Measurements from ENCODE around the gene RPL18.
"Not testable (repeated sequence)": the region's sequence is repeated elsewhere in the genome, so short reads cannot be mapped to it uniquely, and the experiment has no call there.

Gene RPL18

DNA sequence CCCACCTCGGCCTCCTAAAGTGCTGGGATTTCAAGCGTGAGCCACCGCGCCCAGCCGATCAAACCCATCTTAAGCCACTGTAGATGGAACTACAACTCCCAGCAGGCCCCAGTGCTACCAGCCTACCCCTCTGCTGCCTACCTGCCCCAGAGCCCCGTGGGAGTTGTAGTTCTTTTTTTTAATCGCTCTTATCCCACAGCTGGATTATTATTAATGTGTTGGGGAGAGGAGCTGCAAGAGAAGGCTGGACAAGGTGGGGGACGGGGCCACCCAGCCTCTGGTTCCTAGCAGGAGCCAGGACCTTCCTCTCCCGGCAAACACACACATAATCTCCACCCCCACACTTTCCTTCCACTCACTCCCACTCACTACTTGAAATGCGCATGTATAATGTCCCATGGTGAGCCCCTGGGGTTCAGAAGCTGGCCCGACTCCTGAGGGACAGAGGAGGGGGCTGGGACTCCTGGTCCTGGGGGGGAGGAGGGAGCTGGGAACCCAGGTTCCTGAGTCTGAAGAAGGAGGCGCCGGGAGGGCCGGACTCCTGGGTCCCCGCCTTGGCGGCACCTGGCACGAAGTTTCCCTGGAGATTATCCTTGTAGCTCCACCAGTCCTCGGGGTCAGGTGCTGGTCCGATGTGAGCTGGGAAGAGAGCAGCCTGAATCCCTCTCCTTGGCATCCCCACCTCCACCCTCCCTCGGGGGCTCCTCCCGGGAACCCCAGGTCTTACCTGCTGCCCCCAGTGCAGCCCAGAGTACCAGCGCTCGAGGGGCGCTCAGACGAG is 26.1 kb upstream of the RPL18 start:
- peak; percentile 60 for DNase-seq (ENCODE audit: low read depth)

DNA sequence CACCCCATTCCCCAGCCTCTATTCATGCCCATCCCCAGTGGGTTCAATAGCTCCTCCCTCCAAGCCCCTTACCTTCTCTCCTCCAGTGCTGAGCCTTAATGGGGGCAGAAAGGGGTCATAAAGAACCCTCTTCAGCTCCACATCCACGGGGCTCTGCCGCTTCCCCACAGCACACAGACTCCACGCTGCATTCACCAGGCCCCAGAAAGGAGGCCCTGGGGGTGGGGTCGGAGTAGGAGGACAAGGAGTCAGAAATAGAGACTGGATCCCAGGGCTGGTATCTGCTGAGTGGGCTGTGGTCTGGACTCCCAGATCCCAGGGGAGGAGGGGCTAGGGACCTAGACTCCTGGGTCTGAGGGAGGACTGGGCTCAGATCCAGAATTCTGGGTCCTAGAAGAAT is 25.4 kb upstream of the RPL18 start:
- no peak for DNase-seq (ENCODE audit: low read depth)

DNA sequence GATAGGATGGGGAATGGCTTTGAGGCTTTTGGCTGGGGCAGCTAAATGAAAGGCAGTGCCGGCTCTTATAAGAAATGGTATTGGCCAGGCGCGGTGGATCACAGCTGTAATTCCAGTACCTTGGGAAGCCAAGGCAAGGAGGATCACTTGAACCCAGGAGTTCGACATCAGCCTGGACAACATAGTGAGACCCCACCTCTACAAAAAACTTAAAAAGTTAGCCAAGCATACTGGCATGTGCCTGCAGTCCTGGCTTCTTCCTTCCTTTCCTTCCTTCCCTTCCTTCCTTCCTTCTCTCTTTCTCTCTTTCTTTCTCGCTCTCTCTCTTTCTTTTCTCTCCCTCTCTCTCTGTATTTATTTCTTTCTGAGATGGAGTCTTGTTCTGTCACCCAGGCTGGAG is 23.9 kb upstream of the RPL18 start:
- DNase-seq (ENCODE audit: low read depth), result no peak

DNA sequence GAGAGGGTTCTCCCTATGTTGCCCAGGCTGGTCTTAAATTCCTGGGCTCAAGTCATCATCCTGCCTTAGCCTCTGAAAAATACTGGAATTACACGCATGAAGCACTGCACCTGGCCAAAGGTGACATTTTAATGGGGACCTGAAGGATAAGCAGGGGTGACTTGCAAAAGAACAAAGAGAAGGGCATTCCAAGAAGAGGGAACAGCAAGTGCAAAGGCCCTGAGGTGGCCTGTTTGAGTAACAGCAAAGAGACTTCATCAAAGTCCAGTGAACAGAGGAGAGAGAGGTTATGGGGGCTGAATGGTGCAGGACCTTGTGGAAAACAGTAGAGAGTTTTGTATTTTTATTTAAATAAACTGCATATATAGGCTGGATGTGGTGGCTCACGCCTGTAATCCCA is 22.9 kb upstream of the RPL18 start:
- no peak for DNase-seq (ENCODE audit: low read depth)

DNA sequence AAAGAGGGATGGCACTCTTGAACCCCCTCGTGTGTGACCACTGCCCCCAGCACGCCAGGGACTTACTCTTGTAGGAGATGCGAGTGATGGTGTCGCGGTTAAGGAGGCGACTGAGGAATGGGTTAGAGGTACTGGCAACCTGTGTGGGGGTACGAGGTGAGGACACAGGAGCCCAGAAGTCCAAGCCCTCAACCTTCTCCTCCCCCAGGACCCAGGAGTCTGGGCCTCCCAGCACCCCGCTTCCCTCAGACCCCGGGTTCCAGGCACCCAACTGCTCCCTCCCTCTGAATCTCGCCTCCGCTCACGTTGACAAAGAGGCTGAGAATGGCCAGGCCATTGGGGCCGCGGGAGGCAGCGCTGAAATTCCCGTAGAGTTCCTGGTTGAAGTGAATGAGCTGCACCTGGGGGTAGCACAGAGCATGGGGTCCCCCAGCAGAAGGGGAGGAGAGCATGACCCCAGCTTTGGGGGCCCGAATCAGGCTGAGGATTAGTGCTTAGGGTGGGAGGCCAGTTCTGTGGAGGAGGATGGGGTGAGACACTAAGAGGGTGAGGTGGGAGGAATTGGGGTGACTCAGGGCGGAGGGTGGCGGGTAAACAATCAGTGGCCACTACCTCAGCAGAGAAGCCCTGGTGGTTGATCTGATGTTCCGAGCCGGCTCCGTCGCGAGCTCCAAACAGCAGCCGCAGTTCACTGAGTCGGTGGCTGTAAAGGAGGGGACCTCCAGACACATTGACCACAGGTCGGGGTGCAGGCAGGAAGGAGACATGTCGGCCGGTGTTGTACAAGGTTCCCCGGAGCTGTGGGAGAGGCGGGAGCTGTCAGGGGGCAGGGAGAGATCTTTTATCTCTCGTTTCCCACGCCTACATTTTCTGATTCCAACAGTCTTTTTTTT is 20.8 kb upstream of the RPL18 start:
- no peak for DNase-seq (ENCODE audit: low read depth)

DNA sequence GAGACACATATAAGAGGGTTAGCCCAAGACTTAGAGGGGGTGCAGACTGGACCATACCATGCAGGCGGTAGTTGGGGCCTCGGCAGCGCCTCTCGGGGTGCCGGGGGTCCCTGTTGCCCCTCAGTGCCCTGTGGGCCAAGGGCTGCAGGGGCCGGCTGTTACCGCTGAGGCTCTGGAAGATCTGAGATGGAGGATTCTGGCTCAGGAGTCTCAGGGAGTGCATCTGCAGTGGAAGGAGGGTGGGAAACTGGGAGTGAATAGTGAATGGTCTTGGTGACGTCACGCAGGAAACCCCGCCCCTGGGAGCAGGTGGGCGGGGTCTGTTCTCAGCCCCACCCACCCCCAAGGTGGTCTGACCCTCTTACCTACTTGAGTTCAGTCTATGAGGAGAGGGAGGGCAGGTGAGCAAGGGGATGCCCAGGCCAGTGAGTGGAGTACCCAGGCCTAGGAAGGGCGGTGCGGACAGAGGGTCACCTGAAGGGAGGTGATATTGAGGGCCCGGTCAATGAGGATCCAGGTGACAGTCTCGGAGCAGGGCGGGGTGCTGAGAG is 19.9 kb upstream of the RPL18 start:
- DNase-seq (ENCODE audit: low read depth), result no peak

DNA sequence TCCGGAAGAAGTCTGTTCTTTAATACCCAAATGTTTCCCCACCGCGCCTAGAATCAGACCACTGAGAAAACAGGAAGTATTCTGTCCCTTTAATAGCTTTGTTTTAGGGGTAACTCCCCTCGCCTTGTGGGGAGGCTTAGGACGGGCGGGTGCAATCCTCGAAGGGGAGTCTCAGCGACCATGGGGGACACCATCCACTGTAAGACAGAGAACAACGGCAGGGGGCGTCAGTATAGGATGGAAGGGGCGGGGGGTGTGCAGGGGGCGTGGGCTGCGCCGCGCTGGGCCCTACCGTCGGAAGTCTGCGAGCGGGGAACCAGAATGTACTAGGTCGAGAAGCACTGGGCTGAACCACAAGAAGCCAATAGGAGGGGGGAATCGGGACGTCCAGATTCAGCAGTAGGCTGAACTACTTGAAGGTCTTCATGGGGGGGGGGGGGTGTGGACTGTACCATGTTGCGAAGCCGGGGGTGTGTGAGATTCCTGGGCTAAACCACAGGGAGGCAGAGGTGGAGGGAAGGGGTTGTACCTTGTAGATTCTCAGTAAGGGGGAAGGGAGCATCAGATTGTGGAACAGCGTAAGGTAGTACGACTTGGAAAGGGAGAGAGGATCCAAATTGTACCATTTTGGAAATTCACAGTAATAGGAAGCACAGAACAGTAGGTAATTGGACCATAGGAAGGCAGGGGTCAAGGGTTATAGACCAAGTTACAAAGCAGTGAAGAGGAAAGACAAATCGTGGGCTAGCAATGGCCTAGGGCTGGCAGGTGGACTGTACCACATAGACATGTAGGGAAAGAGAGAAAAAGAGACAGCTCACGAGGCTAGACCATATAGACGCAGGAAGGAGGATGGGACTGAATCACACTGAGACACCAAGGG is 19.2 kb upstream of the RPL18 start:
- peak; percentile 94 for DNase-seq (ENCODE audit: low read depth)

DNA sequence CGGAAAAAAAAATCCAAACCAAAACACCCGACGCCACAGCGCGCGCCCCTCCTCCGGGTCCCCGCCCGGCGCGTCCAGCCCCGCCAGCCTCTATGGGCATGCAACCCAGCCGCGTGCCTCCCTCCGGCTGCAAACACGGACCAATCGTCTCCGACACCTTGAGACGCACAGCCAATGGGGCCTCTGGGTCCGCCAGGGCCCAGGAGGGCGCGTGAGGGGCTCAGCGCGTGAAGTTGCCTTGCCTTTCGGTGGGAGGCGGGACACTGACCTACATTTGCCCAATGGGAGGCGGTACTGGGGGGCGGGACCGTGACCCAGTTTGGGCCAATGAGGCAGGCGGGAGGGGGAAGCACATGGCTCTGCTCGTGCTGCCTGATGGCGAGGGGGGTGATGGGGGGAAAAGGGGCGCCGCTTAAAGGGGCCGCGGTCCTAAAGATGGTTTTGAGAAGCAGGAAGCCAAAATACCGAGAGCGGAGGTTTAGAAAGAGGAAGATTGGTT is 18.5 kb upstream of the RPL18 start:
- DNase-seq (ENCODE audit: low read depth), result peak; percentile 98

DNA sequence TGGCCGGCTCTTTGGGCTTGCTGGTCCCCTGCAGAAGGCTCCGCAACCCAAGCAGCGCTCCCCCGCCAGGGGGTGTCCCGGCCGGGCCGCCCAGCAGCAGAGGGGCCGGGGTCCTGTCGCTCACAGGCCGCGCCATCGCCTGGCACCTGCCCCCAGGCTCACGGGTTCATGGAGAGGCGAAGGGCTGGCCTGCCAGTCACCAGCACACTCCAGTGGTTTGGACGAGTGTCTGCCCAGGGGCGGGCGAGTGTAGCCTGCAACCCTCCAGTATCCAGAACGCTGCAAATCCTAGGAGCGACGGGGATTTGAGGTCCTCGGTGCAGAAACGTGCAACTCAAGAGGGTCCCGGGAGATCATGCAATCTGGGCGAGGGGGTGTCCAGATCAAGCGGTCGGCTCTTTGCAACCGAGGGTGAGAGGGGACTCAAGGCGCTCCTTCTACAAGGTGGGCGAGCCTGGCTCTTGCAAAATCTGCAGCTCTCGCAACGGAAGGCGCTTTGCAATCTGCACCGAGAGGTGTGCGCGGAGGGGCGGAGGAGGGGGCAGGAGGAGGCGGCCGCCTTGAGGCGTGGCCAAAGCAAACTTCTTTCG is 18.0 kb upstream of the RPL18 start, which contains the start of gene DBP:
Gene DBP (minus strand): TSS at position 521 of the 590 bp plus-strand sequence. CDS start 385 bp downstream, at position 136.
- DNase-seq (ENCODE audit: low read depth), result no peak

DNA sequence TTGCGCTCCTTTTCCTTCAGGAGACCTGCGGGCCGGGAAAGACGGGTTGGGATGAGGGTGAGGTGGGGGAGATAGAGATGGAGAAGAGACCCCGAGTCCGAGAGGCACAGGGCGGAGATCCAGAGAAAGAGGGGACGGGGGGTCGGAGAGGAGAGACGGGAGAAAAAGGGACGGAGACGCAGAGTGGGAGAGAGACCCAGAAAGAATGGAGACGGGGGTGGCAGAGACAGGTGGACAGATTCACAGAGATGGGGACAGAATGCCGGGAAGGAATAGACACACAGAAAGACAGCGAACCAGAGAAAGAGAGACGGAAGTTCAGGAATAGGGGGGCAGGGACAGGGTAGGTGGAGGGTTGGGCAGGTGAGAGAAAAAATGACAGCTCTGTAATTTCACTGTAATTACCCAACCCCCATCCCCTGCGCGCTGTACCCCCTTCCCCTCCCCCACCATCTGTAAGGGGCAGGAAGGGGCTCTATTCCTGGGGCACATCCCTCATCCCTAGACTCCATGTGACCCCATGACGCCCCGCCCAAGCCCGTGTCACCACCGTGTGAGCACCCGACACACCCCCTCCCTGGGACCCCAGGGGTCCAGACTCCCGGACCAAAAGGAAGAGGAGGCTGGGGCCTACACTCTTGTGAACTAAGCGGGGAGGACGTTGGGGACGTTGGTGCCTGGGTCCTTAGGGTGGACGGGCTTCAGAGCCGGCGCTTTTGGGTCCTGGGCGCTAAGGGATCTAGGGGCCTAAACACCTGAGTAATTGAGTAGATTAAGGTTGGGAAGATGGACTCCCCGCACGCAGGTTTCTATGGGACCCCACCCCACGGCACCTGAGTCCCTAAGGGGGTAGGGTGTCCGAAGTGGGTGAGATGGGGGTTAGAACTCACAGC is 17.2 kb upstream of the RPL18 start:
- DNase-seq (ENCODE audit: low read depth), result no peak

DNA sequence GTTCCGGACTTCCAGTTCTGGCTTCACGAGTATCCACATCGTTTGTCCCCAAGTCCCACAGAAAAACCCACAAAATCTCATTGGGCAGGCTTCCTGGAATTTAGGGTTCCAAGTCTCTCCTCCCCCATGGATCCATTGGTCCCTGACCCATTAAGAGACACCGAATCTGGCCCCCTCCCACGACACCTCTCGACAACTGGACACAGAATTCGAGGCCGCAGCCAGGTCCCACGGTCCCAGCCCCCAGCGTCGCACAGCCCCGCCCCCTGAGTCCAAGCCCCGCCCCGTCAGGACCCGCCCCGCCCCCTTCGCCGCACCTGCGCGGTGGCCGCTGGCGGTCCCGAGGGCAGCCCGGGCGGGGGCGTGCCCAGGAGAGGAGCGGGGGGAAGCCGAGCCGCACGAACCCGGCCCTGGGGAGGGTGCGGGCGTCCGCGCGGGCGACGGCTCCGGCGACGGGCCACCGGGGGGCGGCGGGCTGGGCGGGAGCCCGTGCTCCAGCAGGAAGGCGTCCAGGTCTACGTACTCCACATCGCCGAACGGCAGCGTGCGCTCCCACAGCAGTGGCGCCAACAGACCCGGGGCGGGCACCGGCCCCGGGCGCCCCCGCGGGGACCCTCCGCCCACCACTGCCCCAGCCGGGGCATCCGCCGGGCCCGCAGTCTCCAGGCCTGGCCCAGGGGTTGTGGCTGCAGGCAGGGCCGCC is 16.4 kb upstream of the RPL18 start:
- no peak for DNase-seq (ENCODE audit: low read depth)

DNA sequence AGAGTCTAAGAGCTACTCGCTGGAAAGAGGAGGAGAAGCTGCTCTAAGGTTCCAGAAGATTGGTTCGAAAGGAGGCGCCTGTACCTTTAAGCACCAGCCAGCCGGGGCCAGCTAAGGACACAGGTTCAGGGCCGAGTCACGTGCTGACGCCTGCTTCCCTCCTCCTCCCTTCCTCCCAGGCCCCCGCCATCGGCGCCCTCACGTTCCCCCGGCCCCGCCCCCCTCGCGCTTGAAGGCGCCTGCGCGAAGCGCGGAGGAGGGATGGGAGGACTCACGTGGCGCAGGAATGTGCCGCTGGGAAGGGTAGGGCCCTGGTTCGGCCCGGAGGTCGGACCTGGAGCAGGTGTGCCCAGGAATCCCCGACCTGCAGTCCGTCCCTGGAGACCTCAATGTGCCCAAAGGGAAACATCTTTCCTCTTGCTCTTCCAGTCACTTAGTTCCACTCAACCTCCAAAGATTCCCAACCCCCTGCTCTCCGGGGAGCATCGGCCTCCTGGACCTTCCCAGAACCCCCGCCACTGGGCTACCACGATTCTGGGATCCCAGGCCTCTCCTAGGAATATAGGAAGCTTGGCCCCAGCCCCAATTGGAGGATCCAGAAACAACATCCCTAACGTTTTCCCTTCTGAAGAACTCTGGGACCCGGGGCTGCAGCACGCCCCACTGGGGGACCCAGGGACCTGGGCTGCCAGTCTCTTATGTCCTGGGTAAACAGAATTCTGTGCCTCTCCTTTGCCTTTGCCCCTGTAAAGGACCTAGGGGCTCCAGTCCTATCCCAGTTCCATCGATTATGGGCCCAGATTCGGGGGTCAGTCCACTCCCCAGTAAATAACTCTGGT is 15.7 kb upstream of the RPL18 start:
- peak; percentile 95 for DNase-seq (ENCODE audit: low read depth)

DNA sequence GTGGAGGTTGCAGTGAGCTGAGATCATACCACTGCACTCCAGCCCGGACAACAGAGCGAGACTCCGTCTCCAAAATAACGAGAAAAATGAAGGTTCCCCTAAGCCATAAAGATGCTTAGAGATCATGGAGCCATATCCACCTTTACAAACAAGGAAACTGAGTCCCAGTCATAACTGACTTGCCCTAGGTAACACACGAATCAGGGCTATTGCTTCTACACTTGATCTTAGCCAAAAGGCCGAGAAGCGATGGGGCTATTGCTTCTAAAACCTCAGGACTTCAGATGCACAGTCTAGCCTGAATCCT is 15.0 kb upstream of the RPL18 start:
- DNase-seq (ENCODE audit: low read depth), result no peak

DNA sequence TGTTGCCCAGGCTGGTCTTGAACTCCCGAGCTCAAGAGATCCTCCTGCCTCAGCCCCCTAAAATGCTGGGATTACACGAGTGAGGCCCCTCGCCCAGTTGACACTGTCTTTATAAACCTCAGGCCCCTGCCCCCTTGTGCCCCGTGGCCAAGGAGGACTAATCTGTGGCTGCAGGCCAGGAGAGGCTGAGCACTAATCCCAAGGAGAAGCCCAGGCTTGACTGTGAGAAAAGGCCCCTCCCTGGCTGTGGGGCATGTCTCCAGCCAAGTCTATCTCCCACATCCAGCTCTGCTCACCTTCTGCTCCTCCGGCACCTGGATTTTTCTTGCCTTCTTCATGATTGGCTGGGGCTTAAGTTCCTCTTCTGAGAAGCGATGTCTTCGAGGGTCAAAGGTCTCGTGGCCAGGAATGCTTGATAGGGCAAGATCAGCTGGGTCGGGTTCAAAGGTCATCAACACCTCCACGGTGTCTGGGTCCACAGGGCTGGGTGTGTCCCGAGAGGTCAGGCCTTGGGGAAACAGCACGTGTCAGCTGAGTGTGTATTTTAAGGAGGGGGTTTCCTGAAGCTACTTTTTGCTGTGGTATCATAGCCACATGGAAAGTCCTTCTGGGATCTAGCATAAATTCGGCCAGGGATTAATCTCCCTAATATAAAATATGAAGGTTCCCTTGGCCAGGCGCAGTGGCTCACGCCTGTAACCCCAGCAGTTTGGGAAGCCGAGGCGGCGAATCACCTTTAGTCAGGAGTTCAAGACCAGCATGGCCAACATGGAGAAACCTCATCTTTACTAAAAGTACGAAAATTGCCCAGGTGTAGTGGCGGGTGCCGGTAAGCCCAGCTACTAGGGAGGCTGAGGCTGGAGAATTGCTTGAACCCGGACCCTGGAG is 14.4 kb upstream of the RPL18 start:
- no peak for DNase-seq (ENCODE audit: low read depth)

DNA sequence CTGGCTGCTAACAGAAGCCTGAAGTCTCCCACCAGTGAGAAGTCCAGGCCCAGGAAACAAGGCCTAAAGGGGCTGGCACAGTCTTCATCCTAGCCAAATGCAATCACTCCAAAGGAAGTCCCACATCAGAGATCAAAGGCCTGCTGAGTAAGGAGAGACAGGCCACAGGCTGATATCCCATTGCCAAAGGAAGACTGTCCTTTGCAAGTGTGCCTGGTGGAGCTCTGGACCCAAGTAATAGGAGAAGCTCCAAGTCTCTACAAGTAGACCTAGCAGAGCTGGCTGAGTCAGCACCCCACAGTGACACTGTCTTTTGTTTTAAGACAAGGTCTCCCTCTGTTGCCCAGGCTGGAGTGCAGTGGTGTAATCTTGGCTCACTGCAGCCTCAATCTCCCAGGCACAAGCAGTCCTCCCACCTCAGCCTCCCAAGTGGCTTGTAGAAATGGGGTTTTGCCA is 13.7 kb upstream of the RPL18 start:
- DNase-seq (ENCODE audit: low read depth), result no peak

DNA sequence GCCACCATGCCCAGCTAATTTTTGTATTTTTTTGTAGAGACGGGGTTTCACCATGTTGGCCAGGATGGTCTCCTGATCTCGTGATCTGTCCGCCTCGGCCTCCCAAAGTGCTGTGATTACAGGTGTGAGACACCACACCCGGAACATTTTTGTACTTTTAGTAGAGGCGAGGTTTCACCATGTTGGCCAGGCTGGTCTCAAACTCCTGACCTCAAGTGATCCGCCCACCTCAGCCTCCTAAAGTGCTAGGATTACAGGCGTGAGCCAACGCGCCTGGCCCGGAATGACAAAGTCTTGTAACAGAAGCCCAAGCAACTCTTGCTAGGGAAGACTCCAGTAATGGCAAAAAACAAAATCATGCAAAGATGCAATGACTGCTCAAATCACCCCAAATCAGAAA is 13.3 kb upstream of the RPL18 start:
- DNase-seq (ENCODE audit: low read depth), result not testable (repeated sequence)

DNA sequence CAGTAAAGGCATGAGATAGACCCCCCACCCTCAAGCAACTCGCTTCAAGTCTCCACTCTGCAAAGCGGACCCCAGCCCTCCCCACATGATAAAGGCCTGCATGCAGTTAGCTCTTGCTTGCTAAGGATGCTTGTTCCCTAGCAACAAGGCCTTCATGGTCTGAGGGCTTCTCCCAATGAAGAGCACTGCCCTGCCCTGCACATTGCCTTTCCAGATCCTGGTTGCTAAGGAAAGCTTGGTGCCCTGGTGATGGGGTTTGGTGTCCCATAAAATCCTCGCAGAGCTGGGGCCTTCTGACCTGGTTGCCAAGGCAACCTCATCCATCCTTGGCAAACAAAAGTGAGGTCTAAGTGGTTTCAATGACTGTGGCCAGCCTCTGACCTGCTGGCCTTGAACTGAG is 12.2 kb upstream of the RPL18 start:
- no peak for DNase-seq (ENCODE audit: low read depth)

Data from fibroblast of gingiva (primary cell).